ENCODE results near the gene HIC2.
"Not testable (repeated sequence)": the region's sequence is repeated elsewhere in the genome, so short reads cannot be mapped to it uniquely, and the experiment has no call there.

- TF ChIP-seq CHD2 (IDR thresholded peaks at IDR 0.05; ENCODE audit: borderline replicate concordance, low read depth, low read length); ESRRA (IDR thresholded peaks at IDR 0.05; ENCODE audit: low read length); YY1 (IDR thresholded peaks at IDR 0.05; ENCODE audit: low read depth, low read length); MAX (IDR thresholded peaks at IDR 0.05; ENCODE audit: low read depth, low read length); EP300 (IDR thresholded peaks at IDR 0.05; ENCODE audit: borderline replicate concordance in 1 of 2, control insufficient read depth in 1 of 2, low read depth in 2 of 2, low read length in 2 of 2); RUNX3 (IDR thresholded peaks at IDR 0.05; ENCODE audit: low read length); CTCF (IDR thresholded peaks at IDR 0.05 in 2 of 3, conservative IDR thresholded peaks at IDR 0.05 in 1 of 3; ENCODE audit: control insufficient read depth in 2 of 3, extremely low read depth in 1 of 3, insufficient read depth in 1 of 3, low read depth in 3 of 3, low read length in 3 of 3); POLR2A (IDR thresholded peaks at IDR 0.05; ENCODE audit: low read depth, low read length): not testable (repeated sequence)
Measured at GRCh38 chr22:21417227-21417746, at the start of gene HIC2.

All from GM12878 (cell line).